Parathyroid adenoma (tissue), 2 donors: ENCODE data around the gene TMEM255B.

Experiments used
- H2AFZ ChIP-seq: fragments of 300-600 bp; sonication (generic); one replicate; pipeline ENCODE4 v1.7.0; 2017; ENCODE audit warnings: antibody characterized with exemption, mild to moderate bottlenecking
- H3K27ac ChIP-seq: fragments of 300-600 bp; sonication (generic); one replicate; pipeline ENCODE4 v1.7.0; 2017
- H3K27me3 ChIP-seq: fragments of 300-600 bp; sonication (generic); one replicate; pipeline ENCODE4 v1.7.0; 2017; ENCODE audit warnings: low read length; ENCODE audit not compliant: control insufficient read depth, insufficient read depth
- H3K36me3 ChIP-seq: fragments of 300-600 bp; sonication (generic); one replicate; pipeline ENCODE4 v1.7.0; 2017; ENCODE audit warnings: low read length; ENCODE audit not compliant: control insufficient read depth, insufficient read depth
- H3K4me1 ChIP-seq: fragments of 300-600 bp; sonication (generic); one replicate; pipeline ENCODE4 v1.7.0; 2017; ENCODE audit warnings: control low read depth
- H3K4me2 ChIP-seq: fragments of 300-600 bp; sonication (generic); one replicate; pipeline ENCODE4 v1.7.0; 2017; ENCODE audit warnings: low read length
- H3K4me3 ChIP-seq: fragments of 300-600 bp; sonication (generic); one replicate; pipeline ENCODE4 v1.7.0; 2017; ENCODE audit warnings: low read depth, low read length
- H3K79me2 ChIP-seq: fragments of 300-600 bp; sonication (generic); one replicate; pipeline ENCODE4 v1.7.0; 2017; ENCODE audit warnings: control low read depth
- H3K9ac ChIP-seq: fragments of 300-600 bp; sonication (generic); one replicate; pipeline ENCODE4 v1.7.0; 2017; ENCODE audit warnings: mild to moderate bottlenecking
- H3K9me3 ChIP-seq: fragments of 300-600 bp; sonication (generic); one replicate; pipeline ENCODE4 v1.7.0; 2017; ENCODE audit warnings: low read length; ENCODE audit not compliant: control insufficient read depth
- CTCF ChIP-seq: fragments of 300-600 bp; sonication (generic); IDR thresholded peaks from one replicate; pipeline ENCODE4 v1.7.0; 2017; ENCODE audit warnings: antibody characterized with exemption, mild to moderate bottlenecking
- donor health status: primary hyperparathyroidism.

The TMEM255B gene

GRCh38 chr13:113862191-113862930 is 103.3 kb downstream of the TMEM255B start:
- Histone ChIP-seq H3K4me3 (peak overlapping the region; percentile 67), H3K27ac (peak overlapping the region; percentile 86), H3K4me2 (peak overlapping the region; percentile 71), H3K9me3 (no peaks in the 10 kb centered on the region), H3K79me2 (peaks cover 20% of the 10 kb centered on the region), H3K36me3 (no peaks in the 10 kb centered on the region), H3K4me1 (no peaks in the 10 kb centered on the region), H2AFZ (peak overlapping the region; percentile 58), H3K27me3 (no peaks in the 10 kb centered on the region), H3K9ac (no peak overlapping the region)
- no peak for TF ChIP-seq CTCF

- Histone ChIP-seq H3K4me1 (no peaks in the 10 kb centered on the region), H3K9me3 (no peaks in the 10 kb centered on the region), H3K27ac (peak overlapping the region; percentile 86), H3K27me3 (no peaks in the 10 kb centered on the region), H3K4me2 (peak overlapping the region; percentile 71), H3K4me3 (peak overlapping the region; percentile 67), H2AFZ (peak overlapping the region; percentile 58), H3K9ac (peak overlapping the region; percentile 53), H3K79me2 (peaks cover 17% of the 10 kb centered on the region), H3K36me3 (no peaks in the 10 kb centered on the region)
- no peak for TF ChIP-seq CTCF
Measured at GRCh38 chr13:113862931-113863523, 104.0 kb downstream of the TMEM255B start.

GRCh38 chr13:113863524-113864272 is 104.7 kb downstream of the TMEM255B start, which contains the start of gene GAS6:
GAS6 (minus strand) TSS chr13:113864076; CDS start chr13:113863920, 156 bp downstream.
- no peaks in the 10 kb centered on the region for H3K9me3 ChIP-seq
- H3K27me3 ChIP-seq, result no peaks in the 10 kb centered on the region
- H3K4me2 ChIP-seq, result peak within 1 kb of the TSS; percentile 71
- H2AFZ ChIP-seq, result peak within 1 kb of the TSS; percentile 58
- peak within 1 kb of the TSS; percentile 86 for H3K27ac ChIP-seq
- H3K4me1 ChIP-seq, result no peaks in the 10 kb centered on the region
- no peak for TF ChIP-seq CTCF
- peaks cover 12% of the 10 kb centered on the region for H3K79me2 ChIP-seq
- no peaks in the 10 kb centered on the region for H3K36me3 ChIP-seq
- peak within 1 kb of the TSS; percentile 67 for H3K4me3 ChIP-seq
- peak within 1 kb of the TSS; percentile 53 for H3K9ac ChIP-seq

- peak overlapping the region; percentile 45 for H2AFZ ChIP-seq
- no peaks in the 10 kb centered on the region for H3K27me3 ChIP-seq
- no peak overlapping the region for H3K9ac ChIP-seq
- H3K36me3 ChIP-seq, result no peaks in the 10 kb centered on the region
- no peaks in the 10 kb centered on the region for H3K4me1 ChIP-seq
- H3K9me3 ChIP-seq, result no peaks in the 10 kb centered on the region
- peak overlapping the region; percentile 66 for H3K4me2 ChIP-seq
- TF ChIP-seq CTCF, result no peak
- H3K27ac ChIP-seq, result peak overlapping the region; percentile 63
- H3K4me3 ChIP-seq, result peak overlapping the region; percentile 58
- peaks cover 6% of the 10 kb centered on the region for H3K79me2 ChIP-seq
Measured at GRCh38 chr13:113864273-113864890, 105.4 kb downstream of the TMEM255B start.
